ENCODE results near the gene CACNA1D. TPM values are rescaled to one million over a fixed set of nuclear protein-coding genes. Genes with fewer than 3 reads are reported as not detected.

Gene CACNA1D
- total and polyA plus RNA-seq, 8 donors = 0.31 to 36.5 (median 12.5) TPM

GRCh38 chr3:53712817-53713388 is 218.5 kb downstream of the CACNA1D start:
- Histone ChIP-seq H3K4me3 (no peak overlapping the region), H3K4me1 (peaks cover 5 to 12% (median 7%) of the 10 kb centered on the region in 4 donors), H3K9me3 (no peaks in the 10 kb centered on the region), H3K27me3 (no peaks in the 10 kb centered on the region), H3K36me3 (no peaks in the 10 kb centered on the region), H3K27ac (no peak overlapping the region)
- intact Hi-C loops (cut with DNase I; ENCODE audit: low total_unique reads) = loop anchor here (5.0 kb wide), 2 partner anchors 336 to 411 kb away; no protein-coding TSS in a partner anchor
- WGBS, 5 donors = 75 to 88% (median 78%) methylated on average over 4 of the region's 4 CpGs
- TF ChIP-seq CTCF (IDR thresholded peaks at IDR 0.05) (no peak), POLR2AphosphoS5 (IDR thresholded peaks at IDR 0.05) (no peak), EP300 (IDR thresholded peaks at IDR 0.05) (no peak), POLR2A (IDR thresholded peaks at IDR 0.05) (no peak)
- no peak for DNase-seq

GRCh38 chr3:53713626-53714025 is 219.2 kb downstream of the CACNA1D start:
- no peaks in the 10 kb centered on the region for H3K9me3 ChIP-seq
- H3K36me3 ChIP-seq = no peaks in the 10 kb centered on the region
- intact Hi-C loops (cut with DNase I; ENCODE audit: low total_unique reads) = loop anchor here (5.0 kb wide), 2 partner anchors 336 to 411 kb away; no protein-coding TSS in a partner anchor
- no peaks in the 10 kb centered on the region for H3K27me3 ChIP-seq
- DNase-seq = peak in 1 of 2 donors; percentile 15
- TF ChIP-seq CTCF (IDR thresholded peaks at IDR 0.05) (no peak), POLR2A (IDR thresholded peaks at IDR 0.05) (no peak), POLR2AphosphoS5 (IDR thresholded peaks at IDR 0.05) (no peak), EP300 (IDR thresholded peaks at IDR 0.05) (no peak)
- H3K4me1 ChIP-seq = peaks cover 0 to 9% (median 6%) of the 10 kb centered on the region in 4 donors
- H3K27ac ChIP-seq = no peak overlapping the region
- H3K4me3 ChIP-seq = no peak overlapping the region
- WGBS, 5 donors = 90 to 94% (median 93%) methylated on average over 2 of the region's 2 CpGs

GRCh38 chr3:53715815-53716483 is 221.5 kb downstream of the CACNA1D start:
- Histone ChIP-seq H3K4me1 (no peaks in the 10 kb centered on the region), H3K9me3 (no peaks in the 10 kb centered on the region), H3K27ac (no peak overlapping the region), H3K36me3 (no peaks in the 10 kb centered on the region), H3K4me3 (no peak overlapping the region), H3K27me3 (no peaks in the 10 kb centered on the region)
- intact Hi-C loops (cut with DNase I; ENCODE audit: low total_unique reads) = no loop called here
- 69 to 78% (median 72%) methylated on average over 5 of the region's 5 CpGs for WGBS, 5 donors
- no peak for TF ChIP-seq POLR2AphosphoS5 (IDR thresholded peaks at IDR 0.05)
- no peak for TF ChIP-seq POLR2A (IDR thresholded peaks at IDR 0.05)
- TF ChIP-seq CTCF (IDR thresholded peaks at IDR 0.05) = no peak
- TF ChIP-seq EP300 (IDR thresholded peaks at IDR 0.05) = no peak
- DNase-seq = peak in 1 of 2 donors; percentile 13

GRCh38 chr3:53716998-53717397 is 222.6 kb downstream of the CACNA1D start:
- peak in 1 of 2 donors; percentile 10 for DNase-seq
- Histone ChIP-seq H3K36me3 (no peaks in the 10 kb centered on the region), H3K27ac (no peak overlapping the region), H3K9me3 (no peaks in the 10 kb centered on the region), H3K27me3 (no peaks in the 10 kb centered on the region), H3K4me1 (no peaks in the 10 kb centered on the region), H3K4me3 (no peak overlapping the region)
- 71 to 91% (median 82%) methylated on average over 7 of the region's 7 CpGs for WGBS, 5 donors
- intact Hi-C loops (cut with DNase I; ENCODE audit: low total_unique reads) = no loop called here
- TF ChIP-seq POLR2A (IDR thresholded peaks at IDR 0.05) (no peak), CTCF (IDR thresholded peaks at IDR 0.05) (no peak), POLR2AphosphoS5 (IDR thresholded peaks at IDR 0.05) (no peak), EP300 (IDR thresholded peaks at IDR 0.05) (no peak)
